Lower lobe of right lung (tissue), 2 donors: ENCODE data around the gene TCF3. TPM values are rescaled to one million over a fixed set of nuclear protein-coding genes. Genes with fewer than 3 reads are reported as not detected.

Source experiments
- ATAC-seq, 2 donors: fragments of 200-7000 bp; cut with Tn5 transposase; one replicate each; pipeline ENCODE4 v1.9.1; 2020 to 2022; ENCODE audit warnings: mild to moderate bottlenecking in 2 of 2, moderate library complexity in 2 of 2
- DNase-seq: peaks from one replicate; pipeline ENCODE4 v3.0.0-alpha.2; 2020
- H3K27ac ChIP-seq: fragments of 200-600 bp; one replicate; pipeline ENCODE4 v1.8.0; 2022
- H3K27me3 ChIP-seq: fragments of 200-600 bp; one replicate; pipeline ENCODE4 v1.8.0; 2022; ENCODE audit warnings: low read depth
- H3K36me3 ChIP-seq: fragments of 200-600 bp; one replicate; pipeline ENCODE4 v1.8.0; 2022; ENCODE audit warnings: mild to moderate bottlenecking
- H3K4me1 ChIP-seq: fragments of 200-600 bp; one replicate; pipeline ENCODE4 v1.8.0; 2022
- H3K4me3 ChIP-seq: fragments of 200-600 bp; one replicate; pipeline ENCODE4 v1.8.0; 2022; ENCODE audit warnings: mild to moderate bottlenecking
- H3K9me3 ChIP-seq: fragments of 200-600 bp; one replicate; pipeline ENCODE4 v1.8.0; 2022
- intact Hi-C: fragments of 100-400 bp; cut with DNase I; formaldehyde crosslinking; loops from one replicate; pipeline ENCODE4 v1.11.0; 2022
- total RNA-seq: library from RNA; stranded (reverse); fragmentation: NEBNext Ultra II Directional; extraction: Animal tissue kit (Norgen Biotek cat#: 25700); gene quantifications from one replicate; pipeline ENCODE4 v1.2.1, GENCODE V29; 2021
- TF ChIP-seq, protein P1 (sequence below): fragments of 200-600 bp; IDR thresholded peaks from one replicate; pipeline ENCODE4 v1.8.0; 2022; ENCODE audit warnings: antibody characterized with exemption, mild to moderate bottlenecking
- donor health status: DM: no; HTN: yes; CAD: no; lungs with severe emphysema.

Gene TCF3
- total RNA-seq, 1 donor from 2014 or later = 44.5 TPM

- Histone ChIP-seq H3K4me1 (peaks cover 21% of the 10 kb centered on the region), H3K4me3 (no peak overlapping the region), H3K27me3 (no peaks in the 10 kb centered on the region), H3K9me3 (no peaks in the 10 kb centered on the region), H3K27ac (no peak overlapping the region), H3K36me3 (peaks cover 46% of the 10 kb centered on the region)
- peak in 1 of 2 donors; percentile 28 for ATAC-seq
- DNase-seq = no peak
- intact Hi-C loops = no loop called here
- TF ChIP-seq, protein P1, sequence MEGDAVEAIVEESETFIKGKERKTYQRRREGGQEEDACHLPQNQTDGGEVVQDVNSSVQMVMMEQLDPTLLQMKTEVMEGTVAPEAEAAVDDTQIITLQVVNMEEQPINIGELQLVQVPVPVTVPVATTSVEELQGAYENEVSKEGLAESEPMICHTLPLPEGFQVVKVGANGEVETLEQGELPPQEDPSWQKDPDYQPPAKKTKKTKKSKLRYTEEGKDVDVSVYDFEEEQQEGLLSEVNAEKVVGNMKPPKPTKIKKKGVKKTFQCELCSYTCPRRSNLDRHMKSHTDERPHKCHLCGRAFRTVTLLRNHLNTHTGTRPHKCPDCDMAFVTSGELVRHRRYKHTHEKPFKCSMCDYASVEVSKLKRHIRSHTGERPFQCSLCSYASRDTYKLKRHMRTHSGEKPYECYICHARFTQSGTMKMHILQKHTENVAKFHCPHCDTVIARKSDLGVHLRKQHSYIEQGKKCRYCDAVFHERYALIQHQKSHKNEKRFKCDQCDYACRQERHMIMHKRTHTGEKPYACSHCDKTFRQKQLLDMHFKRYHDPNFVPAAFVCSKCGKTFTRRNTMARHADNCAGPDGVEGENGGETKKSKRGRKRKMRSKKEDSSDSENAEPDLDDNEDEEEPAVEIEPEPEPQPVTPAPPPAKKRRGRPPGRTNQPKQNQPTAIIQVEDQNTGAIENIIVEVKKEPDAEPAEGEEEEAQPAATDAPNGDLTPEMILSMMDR = no peak
These were observed 53.0 kb downstream of the TCF3 start for GRCh38 chr19:1599460-1599846.

- Histone ChIP-seq H3K27ac (no peak overlapping the region), H3K9me3 (no peaks in the 10 kb centered on the region), H3K4me3 (no peak overlapping the region), H3K36me3 (peaks cover 47% of the 10 kb centered on the region), H3K27me3 (no peaks in the 10 kb centered on the region), H3K4me1 (peaks cover 16% of the 10 kb centered on the region)
- TF ChIP-seq, protein P1 = no peak
- peak in 1 of 2 donors; percentile 7 for ATAC-seq
- no peak for DNase-seq
- intact Hi-C loops = no loop called here
These were observed 53.5 kb downstream of the TCF3 start for GRCh38 chr19:1598777-1599459.

- Histone ChIP-seq H3K27ac (peak overlapping the region; percentile 73), H3K9me3 (no peaks in the 10 kb centered on the region), H3K4me1 (peaks cover 21% of the 10 kb centered on the region), H3K27me3 (no peaks in the 10 kb centered on the region), H3K36me3 (peaks cover 31% of the 10 kb centered on the region), H3K4me3 (peak overlapping the region; percentile 72)
- ATAC-seq = no peak
- intact Hi-C loops = no loop called here
- DNase-seq = no peak
- TF ChIP-seq, protein P1 = no peak
These were observed 59.0 kb downstream of the TCF3 start for GRCh38 chr19:1593501-1593772.

- H3K4me3 ChIP-seq = peak within 1 kb of the TSS; percentile 84
- DNase-seq (peak; percentile 96), ATAC-seq (peak; percentile 96 to 97)
- peak within 1 kb of the TSS; percentile 93 for H3K27ac ChIP-seq
- intact Hi-C loops = no loop called here
- peaks cover 21% of the 10 kb centered on the region for H3K4me1 ChIP-seq
- no peaks in the 10 kb centered on the region for H3K9me3 ChIP-seq
- H3K36me3 ChIP-seq = peaks cover 26% of the 10 kb centered on the region
- TF ChIP-seq, protein P1 = no peak
- no peaks in the 10 kb centered on the region for H3K27me3 ChIP-seq
These were observed 59.5 kb downstream of the TCF3 start, which contains the start of gene MBD3 for GRCh38 chr19:1592755-1593500. MBD3 (minus strand) TSS chr19:1592865; CDS start chr19:1592631, 234 bp downstream.

- H3K4me3 ChIP-seq = peak overlapping the region; percentile 84
- no peaks in the 10 kb centered on the region for H3K27me3 ChIP-seq
- TF ChIP-seq, protein P1 = no peak
- peaks cover 19% of the 10 kb centered on the region for H3K36me3 ChIP-seq
- DNase-seq (peak; percentile 91), ATAC-seq (peak; percentile 90 to 93)
- H3K27ac ChIP-seq = peak overlapping the region; percentile 93
- H3K4me1 ChIP-seq = peaks cover 21% of the 10 kb centered on the region
- no peaks in the 10 kb centered on the region for H3K9me3 ChIP-seq
- intact Hi-C loops = no loop called here
These were observed 60.2 kb downstream of the TCF3 start for GRCh38 chr19:1592024-1592754.
